ENCODE measurements around the gene ZC3H18. TPM values are rescaled to one million over a fixed set of nuclear protein-coding genes. Genes with fewer than 3 reads are reported as not detected.

The ZC3H18 gene
- total RNA-seq, 2 experiments from 2014 or later = 72.0 to 72.7 TPM

GRCh38 chr16:88576307-88576706, 6.1 kb downstream of the ZC3H18 start:
- H3K4me3 Mint-ChIP-seq = no peak overlapping the region
- H3K27me3 Mint-ChIP-seq = no peaks in the 10 kb centered on the region
- ChIA-PET POLR2A (no interaction called here), CTCF (no interaction called here)
- peaks cover 44% of the 10 kb centered on the region for H3K4me1 Mint-ChIP-seq (ENCODE audit: low read depth)
- intact Hi-C loops (cut with micrococcal nuclease) = no loop called here
- no peak for DNase-seq
- H3K9me3 Mint-ChIP-seq = no peaks in the 10 kb centered on the region
- H3K27ac Mint-ChIP-seq = no peak overlapping the region
- H3K36me3 Mint-ChIP-seq = peaks cover 40% of the 10 kb centered on the region

- POLR2A ChIA-PET = no interaction called here
- Mint-ChIP-seq H3K4me3 (no peak overlapping the region), H3K27me3 (no peaks in the 10 kb centered on the region), H3K27ac (no peak overlapping the region), H3K4me1 (ENCODE audit: low read depth) (peaks cover 35% of the 10 kb centered on the region), H3K36me3 (peaks cover 37% of the 10 kb centered on the region), H3K9me3 (no peaks in the 10 kb centered on the region)
- intact Hi-C loops (cut with micrococcal nuclease) = no loop called here
- CTCF ChIA-PET = no interaction called here
- no peak for DNase-seq
These were observed 7.0 kb downstream of the ZC3H18 start for GRCh38 chr16:88577166-88577565.

GRCh38 chr16:88578446-88579313, 8.5 kb downstream of the ZC3H18 start:
- Mint-ChIP-seq H3K4me3 (no peak overlapping the region), H3K9me3 (no peaks in the 10 kb centered on the region), H3K4me1 (ENCODE audit: low read depth) (peaks cover 37% of the 10 kb centered on the region), H3K36me3 (peaks cover 39% of the 10 kb centered on the region), H3K27me3 (no peaks in the 10 kb centered on the region), H3K27ac (peak overlapping the region; percentile 45)
- DNase-seq = no peak
- CTCF ChIA-PET = no interaction called here
- POLR2A ChIA-PET = no interaction called here
- intact Hi-C loops (cut with micrococcal nuclease) = no loop called here

- Mint-ChIP-seq H3K36me3 (peaks cover 42% of the 10 kb centered on the region), H3K4me3 (no peak overlapping the region), H3K4me1 (ENCODE audit: low read depth) (peaks cover 41% of the 10 kb centered on the region), H3K27me3 (no peaks in the 10 kb centered on the region), H3K9me3 (no peaks in the 10 kb centered on the region), H3K27ac (no peak overlapping the region)
- no peak for DNase-seq
- intact Hi-C loops (cut with micrococcal nuclease) = no loop called here
- ChIA-PET POLR2A (no interaction called here), CTCF (no interaction called here)
These were observed 10.2 kb downstream of the ZC3H18 start for GRCh38 chr16:88580371-88580770.

- H3K27me3 Mint-ChIP-seq = no peaks in the 10 kb centered on the region
- DNase-seq = no peak
- ChIA-PET POLR2A (no interaction called here), CTCF (interaction anchor here (0.8 kb wide), 1 partner anchor 14 kb away, joined by 3 read pairs; no protein-coding TSS in a partner anchor)
- no peaks in the 10 kb centered on the region for H3K9me3 Mint-ChIP-seq
- H3K4me3 Mint-ChIP-seq = no peak overlapping the region
- H3K36me3 Mint-ChIP-seq = peaks cover 45% of the 10 kb centered on the region
- intact Hi-C loops (cut with micrococcal nuclease) = no loop called here
- H3K27ac Mint-ChIP-seq = no peak overlapping the region
- peaks cover 46% of the 10 kb centered on the region for H3K4me1 Mint-ChIP-seq (ENCODE audit: low read depth)
These were observed 10.8 kb downstream of the ZC3H18 start for GRCh38 chr16:88581033-88581432.

GRCh38 chr16:88582912-88583575, 12.8 kb downstream of the ZC3H18 start:
- Mint-ChIP-seq H3K36me3 (peaks cover 40% of the 10 kb centered on the region), H3K4me1 (ENCODE audit: low read depth) (peaks cover 45% of the 10 kb centered on the region), H3K27ac (peak overlapping the region; percentile 68), H3K4me3 (no peak overlapping the region), H3K27me3 (no peaks in the 10 kb centered on the region), H3K9me3 (no peaks in the 10 kb centered on the region)
- CTCF ChIA-PET = interaction anchor here (1.0 kb wide), 1 partner anchor 13 kb away, joined by 3 read pairs; the partner anchor contains the start of gene ZC3H18
- peak; percentile 33 for DNase-seq
- POLR2A ChIA-PET = interaction anchor here (1.3 kb wide), 1 partner anchor 12 kb away, joined by 4 read pairs; the partner anchor contains the start of gene ZC3H18
- intact Hi-C loops (cut with micrococcal nuclease) = no loop called here

- intact Hi-C loops (cut with micrococcal nuclease) = no loop called here
- ChIA-PET POLR2A (no interaction called here), CTCF (interaction anchor here (0.9 kb wide), 1 partner anchor 14 kb away, joined by 3 read pairs; the partner anchor contains the start of gene ZC3H18)
- Mint-ChIP-seq H3K4me3 (no peak overlapping the region), H3K27ac (peak overlapping the region; percentile 67), H3K27me3 (no peaks in the 10 kb centered on the region), H3K9me3 (no peaks in the 10 kb centered on the region), H3K4me1 (ENCODE audit: low read depth) (peaks cover 48% of the 10 kb centered on the region), H3K36me3 (peaks cover 46% of the 10 kb centered on the region)
- DNase-seq = no peak
These were observed 14.5 kb downstream of the ZC3H18 start for GRCh38 chr16:88584676-88585075.

GRCh38 chr16:88585269-88585668, 15.1 kb downstream of the ZC3H18 start:
- intact Hi-C loops (cut with micrococcal nuclease) = no loop called here
- Mint-ChIP-seq H3K4me1 (ENCODE audit: low read depth) (peaks cover 52% of the 10 kb centered on the region), H3K27ac (peak overlapping the region; percentile 67), H3K4me3 (no peak overlapping the region), H3K9me3 (no peaks in the 10 kb centered on the region), H3K36me3 (peaks cover 50% of the 10 kb centered on the region), H3K27me3 (no peaks in the 10 kb centered on the region)
- POLR2A ChIA-PET = no interaction called here
- DNase-seq = no peak
- CTCF ChIA-PET = interaction anchor here (0.9 kb wide), 1 partner anchor 15 kb away, joined by 3 read pairs; the partner anchor contains the start of gene ZC3H18

- no peak overlapping the region for H3K4me3 Mint-ChIP-seq
- POLR2A ChIA-PET = no interaction called here
- CTCF ChIA-PET = no interaction called here
- H3K36me3 Mint-ChIP-seq = peaks cover 47% of the 10 kb centered on the region
- peaks cover 54% of the 10 kb centered on the region for H3K4me1 Mint-ChIP-seq (ENCODE audit: low read depth)
- H3K27me3 Mint-ChIP-seq = no peaks in the 10 kb centered on the region
- no peak for DNase-seq
- no peaks in the 10 kb centered on the region for H3K9me3 Mint-ChIP-seq
- H3K27ac Mint-ChIP-seq = peak overlapping the region; percentile 67
- intact Hi-C loops (cut with micrococcal nuclease) = no loop called here
These were observed 15.9 kb downstream of the ZC3H18 start for GRCh38 chr16:88585927-88586581.

GRCh38 chr16:88588148-88588547, 17.9 kb downstream of the ZC3H18 start:
- peak overlapping the region; percentile 89 for H3K27ac Mint-ChIP-seq
- H3K4me3 Mint-ChIP-seq = no peak overlapping the region
- DNase-seq = no peak
- intact Hi-C loops (cut with micrococcal nuclease) = no loop called here
- ChIA-PET POLR2A (interaction anchor here (4.3 kb wide), 1 partner anchor 18 kb away, joined by 24 read pairs; the partner anchor contains the start of gene ZC3H18), CTCF (no interaction called here)
- no peaks in the 10 kb centered on the region for H3K9me3 Mint-ChIP-seq
- no peaks in the 10 kb centered on the region for H3K27me3 Mint-ChIP-seq
- H3K36me3 Mint-ChIP-seq = peaks cover 52% of the 10 kb centered on the region
- peaks cover 57% of the 10 kb centered on the region for H3K4me1 Mint-ChIP-seq (ENCODE audit: low read depth)

- peaks cover 55% of the 10 kb centered on the region for H3K4me1 Mint-ChIP-seq (ENCODE audit: low read depth)
- H3K27ac Mint-ChIP-seq = peak overlapping the region; percentile 89
- H3K4me3 Mint-ChIP-seq = no peak overlapping the region
- ChIA-PET CTCF (no interaction called here), POLR2A (interaction anchor here (0.6 to 4.3 kb wide), 2 partner anchors 18 to 93 kb away, joined by 3 to 24 read pairs; partner anchors contain the start of gene ZC3H18)
- H3K27me3 Mint-ChIP-seq = no peaks in the 10 kb centered on the region
- no peak for DNase-seq
- no peaks in the 10 kb centered on the region for H3K9me3 Mint-ChIP-seq
- peaks cover 56% of the 10 kb centered on the region for H3K36me3 Mint-ChIP-seq
- intact Hi-C loops (cut with micrococcal nuclease) = no loop called here
These were observed 18.6 kb downstream of the ZC3H18 start for GRCh38 chr16:88588754-88589153.

GRCh38 chr16:88589441-88589840, 19.2 kb downstream of the ZC3H18 start:
- peaks cover 53% of the 10 kb centered on the region for H3K4me1 Mint-ChIP-seq (ENCODE audit: low read depth)
- H3K9me3 Mint-ChIP-seq = no peaks in the 10 kb centered on the region
- H3K27ac Mint-ChIP-seq = peak overlapping the region; percentile 89
- H3K4me3 Mint-ChIP-seq = no peak overlapping the region
- DNase-seq = peak; percentile 41
- CTCF ChIA-PET = no interaction called here
- no peaks in the 10 kb centered on the region for H3K27me3 Mint-ChIP-seq
- POLR2A ChIA-PET = interaction anchor here (4.3 kb wide), 1 partner anchor 19 kb away, joined by 24 read pairs; the partner anchor contains the start of gene ZC3H18
- peaks cover 58% of the 10 kb centered on the region for H3K36me3 Mint-ChIP-seq
- intact Hi-C loops (cut with micrococcal nuclease) = no loop called here

All from activated CD4-positive, alpha-beta memory T cell treated with anti-CD3 and anti-CD28 coated beads for 36 hours (primary cell).